ENCODE results near the gene RNF126. TPM values are rescaled to one million over a fixed set of nuclear protein-coding genes. Genes with fewer than 3 reads are reported as not detected.

The RNF126 gene
- 64.5 and 69.2 TPM in 2 replicates for total RNA-seq

GRCh38 chr19:662962-663681, at the start of gene RNF126:
TSS of gene RNF126 (minus strand) at chr19:663214. CDS start at chr19:663121, 93 bp downstream.

GRCh38 chr19:708154-709143, 45.4 kb upstream of the RNF126 start, which contains the start of gene PALM:
TSS of gene PALM (plus strand) at chr19:708935. CDS start at chr19:709147, 212 bp downstream.

GRCh38 chr19:695352-695949, 32.4 kb upstream of the RNF126 start, which contains the start of gene PRSS57:
TSS of gene PRSS57 (minus strand) at chr19:695452. CDS start at chr19:695430, 22 bp downstream.

GRCh38 chr19:676339-677105, 13.5 kb upstream of the RNF126 start, which contains the start of gene FSTL3:
TSS of gene FSTL3 (plus strand) at chr19:676392. CDS start at chr19:676424, 32 bp downstream.

GRCh38 chr19:639253-640160, 23.5 kb downstream of the RNF126 start, which contains the start of gene FGF22:
TSS of gene FGF22 (plus strand) at chr19:639879. CDS start at chr19:639926, 47 bp downstream.

GRCh38 chr19:633068-633785, 29.8 kb downstream of the RNF126 start, which contains the start of gene POLRMT:
TSS of gene POLRMT (minus strand) at chr19:633537. CDS start at chr19:633512, 25 bp downstream.

Other genes starting within 250 kb of the RNF126 start
- 12.8 and 15.4 TPM in 2 replicates for gene SHC2, start 202.2 kb downstream of the RNF126 start, total RNA-seq
- under 0.01 and 0.10 TPM in 2 replicates for gene MADCAM1, start 166.7 kb downstream of the RNF126 start, total RNA-seq
- gene TPGS1, start 155.7 kb downstream of the RNF126 start, total RNA-seq = 36.1 and 56.8 TPM in 2 replicates
- 64.6 and 93.1 TPM in 2 replicates for gene CDC34, start 131.5 kb downstream of the RNF126 start, total RNA-seq
- gene GZMM, start 119.2 kb downstream of the RNF126 start, total RNA-seq = not detected in 2 replicates
- 421 and 479 TPM in 2 replicates for gene BSG, start 90.6 kb downstream of the RNF126 start, total RNA-seq
- 1.2 and 1.6 TPM in 2 replicates for gene HCN2, start 73.3 kb downstream of the RNF126 start, total RNA-seq
- 32.5 and 36.9 TPM in 2 replicates for gene POLRMT, start 29.7 kb downstream of the RNF126 start, total RNA-seq
- gene FGF22, start 23.3 kb downstream of the RNF126 start, total RNA-seq = not detected in 2 replicates
- gene FSTL3, start 13.2 kb upstream of the RNF126 start, total RNA-seq = 8.4 and 32.3 TPM in 2 replicates
- 0.33 TPM in 1 of 2 replicates, not detected in the other for gene PRSS57, start 32.2 kb upstream of the RNF126 start, total RNA-seq
- gene PALM, start 45.7 kb upstream of the RNF126 start, total RNA-seq = 21.7 and 73.5 TPM in 2 replicates
- gene MISP, start 87.9 kb upstream of the RNF126 start, total RNA-seq = not detected in 2 replicates
- gene PTBP1, start 134.2 kb upstream of the RNF126 start, total RNA-seq = 242 and 257 TPM in 2 replicates
- gene PLPPR3, start 158.7 kb upstream of the RNF126 start, total RNA-seq = 0.48 and 1.3 TPM in 2 replicates
- gene AZU1, start 164.6 kb upstream of the RNF126 start, total RNA-seq = not detected in 2 replicates
- gene PRTN3, start 177.8 kb upstream of the RNF126 start, total RNA-seq = not detected in 2 replicates
- not detected in 2 replicates for gene ELANE, start 189.1 kb upstream of the RNF126 start, total RNA-seq
- gene CFD, start 196.4 kb upstream of the RNF126 start, total RNA-seq = 0.38 and 0.65 TPM in 2 replicates
- 30.2 and 32.3 TPM in 2 replicates for gene MED16, start 230.0 kb upstream of the RNF126 start, total RNA-seq
- not detected in 2 replicates for gene RNU6-9, start 230.3 kb upstream of the RNF126 start, total RNA-seq

All from vein endothelial cell (primary cell).